GM23338 (cell line): ENCODE results near the gene ELN. TPM values are rescaled to one million over a fixed set of nuclear protein-coding genes. Genes with fewer than 3 reads are reported as not detected.

Source experiments
- ATAC-seq: fragments of 200-7000 bp; cut with Tn5 transposase; 3 replicates; pipeline ENCODE4 v1.9.1; 2020
- DNase-seq: peaks from one replicate; pipeline ENCODE4 v3.0.0-alpha.2; 2015; ENCODE audit warnings: low spot score
- H2AFZ ChIP-seq: fragments of 200-600 bp; sonication (generic); 2 replicates; pipeline ENCODE4 v1.8.0; 2016; ENCODE audit warnings: antibody characterized with exemption, mild to moderate bottlenecking, moderate library complexity
- H3F3A ChIP-seq: fragments of 200-600 bp; sonication (generic); replicated peaks from 2 replicates; pipeline ENCODE4 v1.8.0; 2017; ENCODE audit warnings: antibody characterized with exemption, mixed run types, low read depth
- H3K27ac ChIP-seq: fragments of 200-600 bp; sonication (generic); 2 replicates; pipeline ENCODE4 v1.6.1; 2016; ENCODE audit warnings: low read depth
- H3K27me3 ChIP-seq: fragments of 200-600 bp; sonication (generic); 2 replicates; pipeline ENCODE4 v1.8.0; 2016; ENCODE audit warnings: mild to moderate bottlenecking, mixed run types, moderate library complexity; ENCODE audit not compliant: insufficient read depth
- H3K36me3 ChIP-seq: fragments of 200-600 bp; sonication (generic); 2 replicates; pipeline ENCODE4 v1.8.0; 2016; ENCODE audit warnings: mild to moderate bottlenecking; ENCODE audit not compliant: insufficient read depth
- H3K4me1 ChIP-seq: fragments of 200-600 bp; sonication (generic); 2 replicates; pipeline ENCODE4 v1.8.0; 2016; ENCODE audit warnings: mild to moderate bottlenecking, moderate library complexity; ENCODE audit not compliant: insufficient read depth
- H3K4me2 ChIP-seq: fragments of 200-600 bp; sonication (generic); 2 replicates; pipeline ENCODE4 v1.7.1; 2017; ENCODE audit warnings: mixed run types
- H3K4me3 ChIP-seq: fragments of 200-600 bp; sonication (generic); 2 replicates; pipeline ENCODE4 v1.6.1; 2016; ENCODE audit warnings: mixed run types
- H3K79me2 ChIP-seq: fragments of 200-600 bp; sonication (generic); replicated peaks from 2 replicates; pipeline ENCODE4 v1.8.0; 2017; ENCODE audit warnings: mild to moderate bottlenecking; ENCODE audit not compliant: insufficient read depth
- H3K9me2 ChIP-seq: fragments of 200-600 bp; sonication (generic); 2 replicates; pipeline ENCODE4 v1.8.0; 2017; ENCODE audit not compliant: insufficient read depth
- H4K20me1 ChIP-seq: fragments of 200-600 bp; sonication (generic); replicated peaks from 2 replicates; pipeline ENCODE4 v1.8.0; 2017; ENCODE audit warnings: mild to moderate bottlenecking; ENCODE audit not compliant: insufficient read depth
- H3K27ac Mint-ChIP-seq: 2 replicates; pipeline ENCODE4 v1.8.0; 2020; ENCODE audit warnings: inconsistent platforms, mild to moderate bottlenecking, moderate library complexity, mixed read lengths
- H3K27me3 Mint-ChIP-seq: 3 replicates; pipeline ENCODE4 v1.8.0; 2022; ENCODE audit warnings: low read depth, mild to moderate bottlenecking, moderate library complexity, mixed read lengths, inconsistent platforms; ENCODE audit not compliant: insufficient read depth, poor library complexity
- H3K36me3 Mint-ChIP-seq: 3 replicates; pipeline ENCODE4 v1.8.0; 2021; ENCODE audit warnings: low read depth, mild to moderate bottlenecking, inconsistent platforms, moderate library complexity, mixed read lengths
- H3K4me1 Mint-ChIP-seq: 3 replicates; pipeline ENCODE4 v1.8.0; 2020; ENCODE audit warnings: mild to moderate bottlenecking, inconsistent platforms, mixed read lengths
- H3K4me3 Mint-ChIP-seq: 3 replicates; pipeline ENCODE4 v1.8.0; 2021; ENCODE audit warnings: moderate library complexity, mild to moderate bottlenecking, inconsistent platforms, mixed read lengths
- H3K9me3 Mint-ChIP-seq: 3 replicates; pipeline ENCODE4 v1.8.0; 2020; ENCODE audit warnings: moderate library complexity, mild to moderate bottlenecking, inconsistent platforms, mixed read lengths
- CREB1 ChIP-seq: fragments of 250-450 bp; sonication (Bioruptor Pico); IDR thresholded peaks from 2 replicates; pipeline ENCODE4 v1.5.0; 2020; ENCODE audit warnings: low read depth, mild to moderate bottlenecking, moderate library complexity
- ETS1 ChIP-seq: IDR thresholded peaks from 2 replicates; pipeline ENCODE4 v1.6.1; 2016; ENCODE audit warnings: antibody characterized with exemption
- EZH2 ChIP-seq: fragments of 200-600 bp; sonication (generic); IDR thresholded peaks from one replicate; pipeline ENCODE4 v1.8.0; 2017; ENCODE audit warnings: antibody characterized with exemption, mild to moderate bottlenecking, low read depth; ENCODE audit not compliant: unreplicated experiment
- JUNB ChIP-seq: IDR thresholded peaks from one replicate; pipeline ENCODE4 v1.6.1; 2016; ENCODE audit warnings: antibody characterized with exemption; ENCODE audit not compliant: unreplicated experiment
- NANOG ChIP-seq: IDR thresholded peaks from 2 replicates; pipeline ENCODE4 v1.6.1; 2016; ENCODE audit warnings: antibody characterized with exemption, borderline replicate concordance
- POLR2AphosphoS5 ChIP-seq: IDR thresholded peaks from 2 replicates; pipeline ENCODE4 v1.6.1; 2016; ENCODE audit warnings: antibody characterized with exemption, low read depth
- polyA plus RNA-seq: library from polyadenylated mRNA; unstranded; fragments of >200 nt; fragmentation: Nextera tagmentation; extraction: Ambion mirVana; gene quantifications from 2 replicates; pipeline ENCODE4 v1.2.1, GENCODE V29; 2016
- total RNA-seq: library from RNA; depleted of rRNA; stranded (reverse); fragments of >200 nt; shearing (Covaris generic); gene quantifications from 2 replicates; pipeline ENCODE4 v1.2.3, GENCODE V29; 2014
- TF ChIP-seq, protein P1 (sequence below): IDR thresholded peaks from one replicate; pipeline ENCODE4 v1.6.1; 2018; ENCODE audit warnings: antibody characterized with exemption; ENCODE audit not compliant: unreplicated experiment
- TF ChIP-seq, protein P2 (sequence below), 2 experiments: fragments of 200-600 bp in 1 of 2; sonication (generic) in 1 of 2; conservative IDR thresholded peaks; 2 replicates each; pipeline versions ENCODE4 v1.5.1 to v1.6.1; 2016 to 2017; ENCODE audit warnings: antibody characterized with exemption in 2 of 2, low read depth in 2 of 2, mild to moderate bottlenecking in 2 of 2, moderate library complexity in 1 of 2
- TF ChIP-seq, protein P3 (sequence below): fragments of 250-450 bp; sonication (Bioruptor Pico); IDR thresholded peaks from 2 replicates; pipeline ENCODE4 v1.5.0; 2020; ENCODE audit warnings: mild to moderate bottlenecking, moderate library complexity

The ELN gene
- total and polyA plus RNA-seq, 2 experiments from 2014 or later: 1.1 to 5.6 TPM

- TF ChIP-seq NANOG (no peak), JUNB (no peak)
Measured at GRCh38 chr7:74031403-74032190, 3.6 kb downstream of the ELN start (continued).

- Mint-ChIP-seq H3K4me3 (no peak overlapping the region), H3K4me1 (peaks cover 38% of the 10 kb centered on the region), H3K27me3 (peaks cover 13% of the 10 kb centered on the region), H3K9me3 (no peaks in the 10 kb centered on the region), H3K36me3 (no peaks in the 10 kb centered on the region), H3K27ac (peak overlapping the region; percentile 15; the same call in 1 of the 2 replicates)
- no peaks in the 10 kb centered on the region for H3K79me2 ChIP-seq
- TF ChIP-seq NANOG (no peak), ETS1 (no peak), POLR2AphosphoS5 (no peak), CREB1 (CRISPR knock-in tag) (no peak), EZH2 (no peak)
- TF ChIP-seq, protein P1, sequence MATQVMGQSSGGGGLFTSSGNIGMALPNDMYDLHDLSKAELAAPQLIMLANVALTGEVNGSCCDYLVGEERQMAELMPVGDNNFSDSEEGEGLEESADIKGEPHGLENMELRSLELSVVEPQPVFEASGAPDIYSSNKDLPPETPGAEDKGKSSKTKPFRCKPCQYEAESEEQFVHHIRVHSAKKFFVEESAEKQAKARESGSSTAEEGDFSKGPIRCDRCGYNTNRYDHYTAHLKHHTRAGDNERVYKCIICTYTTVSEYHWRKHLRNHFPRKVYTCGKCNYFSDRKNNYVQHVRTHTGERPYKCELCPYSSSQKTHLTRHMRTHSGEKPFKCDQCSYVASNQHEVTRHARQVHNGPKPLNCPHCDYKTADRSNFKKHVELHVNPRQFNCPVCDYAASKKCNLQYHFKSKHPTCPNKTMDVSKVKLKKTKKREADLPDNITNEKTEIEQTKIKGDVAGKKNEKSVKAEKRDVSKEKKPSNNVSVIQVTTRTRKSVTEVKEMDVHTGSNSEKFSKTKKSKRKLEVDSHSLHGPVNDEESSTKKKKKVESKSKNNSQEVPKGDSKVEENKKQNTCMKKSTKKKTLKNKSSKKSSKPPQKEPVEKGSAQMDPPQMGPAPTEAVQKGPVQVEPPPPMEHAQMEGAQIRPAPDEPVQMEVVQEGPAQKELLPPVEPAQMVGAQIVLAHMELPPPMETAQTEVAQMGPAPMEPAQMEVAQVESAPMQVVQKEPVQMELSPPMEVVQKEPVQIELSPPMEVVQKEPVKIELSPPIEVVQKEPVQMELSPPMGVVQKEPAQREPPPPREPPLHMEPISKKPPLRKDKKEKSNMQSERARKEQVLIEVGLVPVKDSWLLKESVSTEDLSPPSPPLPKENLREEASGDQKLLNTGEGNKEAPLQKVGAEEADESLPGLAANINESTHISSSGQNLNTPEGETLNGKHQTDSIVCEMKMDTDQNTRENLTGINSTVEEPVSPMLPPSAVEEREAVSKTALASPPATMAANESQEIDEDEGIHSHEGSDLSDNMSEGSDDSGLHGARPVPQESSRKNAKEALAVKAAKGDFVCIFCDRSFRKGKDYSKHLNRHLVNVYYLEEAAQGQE: no peak
- TF ChIP-seq, protein P2, sequence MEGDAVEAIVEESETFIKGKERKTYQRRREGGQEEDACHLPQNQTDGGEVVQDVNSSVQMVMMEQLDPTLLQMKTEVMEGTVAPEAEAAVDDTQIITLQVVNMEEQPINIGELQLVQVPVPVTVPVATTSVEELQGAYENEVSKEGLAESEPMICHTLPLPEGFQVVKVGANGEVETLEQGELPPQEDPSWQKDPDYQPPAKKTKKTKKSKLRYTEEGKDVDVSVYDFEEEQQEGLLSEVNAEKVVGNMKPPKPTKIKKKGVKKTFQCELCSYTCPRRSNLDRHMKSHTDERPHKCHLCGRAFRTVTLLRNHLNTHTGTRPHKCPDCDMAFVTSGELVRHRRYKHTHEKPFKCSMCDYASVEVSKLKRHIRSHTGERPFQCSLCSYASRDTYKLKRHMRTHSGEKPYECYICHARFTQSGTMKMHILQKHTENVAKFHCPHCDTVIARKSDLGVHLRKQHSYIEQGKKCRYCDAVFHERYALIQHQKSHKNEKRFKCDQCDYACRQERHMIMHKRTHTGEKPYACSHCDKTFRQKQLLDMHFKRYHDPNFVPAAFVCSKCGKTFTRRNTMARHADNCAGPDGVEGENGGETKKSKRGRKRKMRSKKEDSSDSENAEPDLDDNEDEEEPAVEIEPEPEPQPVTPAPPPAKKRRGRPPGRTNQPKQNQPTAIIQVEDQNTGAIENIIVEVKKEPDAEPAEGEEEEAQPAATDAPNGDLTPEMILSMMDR (conservative IDR thresholded peaks at IDR 0.05; ENCODE audit: low read depth in 2 of 2): no peak
- TF ChIP-seq, protein P3, sequence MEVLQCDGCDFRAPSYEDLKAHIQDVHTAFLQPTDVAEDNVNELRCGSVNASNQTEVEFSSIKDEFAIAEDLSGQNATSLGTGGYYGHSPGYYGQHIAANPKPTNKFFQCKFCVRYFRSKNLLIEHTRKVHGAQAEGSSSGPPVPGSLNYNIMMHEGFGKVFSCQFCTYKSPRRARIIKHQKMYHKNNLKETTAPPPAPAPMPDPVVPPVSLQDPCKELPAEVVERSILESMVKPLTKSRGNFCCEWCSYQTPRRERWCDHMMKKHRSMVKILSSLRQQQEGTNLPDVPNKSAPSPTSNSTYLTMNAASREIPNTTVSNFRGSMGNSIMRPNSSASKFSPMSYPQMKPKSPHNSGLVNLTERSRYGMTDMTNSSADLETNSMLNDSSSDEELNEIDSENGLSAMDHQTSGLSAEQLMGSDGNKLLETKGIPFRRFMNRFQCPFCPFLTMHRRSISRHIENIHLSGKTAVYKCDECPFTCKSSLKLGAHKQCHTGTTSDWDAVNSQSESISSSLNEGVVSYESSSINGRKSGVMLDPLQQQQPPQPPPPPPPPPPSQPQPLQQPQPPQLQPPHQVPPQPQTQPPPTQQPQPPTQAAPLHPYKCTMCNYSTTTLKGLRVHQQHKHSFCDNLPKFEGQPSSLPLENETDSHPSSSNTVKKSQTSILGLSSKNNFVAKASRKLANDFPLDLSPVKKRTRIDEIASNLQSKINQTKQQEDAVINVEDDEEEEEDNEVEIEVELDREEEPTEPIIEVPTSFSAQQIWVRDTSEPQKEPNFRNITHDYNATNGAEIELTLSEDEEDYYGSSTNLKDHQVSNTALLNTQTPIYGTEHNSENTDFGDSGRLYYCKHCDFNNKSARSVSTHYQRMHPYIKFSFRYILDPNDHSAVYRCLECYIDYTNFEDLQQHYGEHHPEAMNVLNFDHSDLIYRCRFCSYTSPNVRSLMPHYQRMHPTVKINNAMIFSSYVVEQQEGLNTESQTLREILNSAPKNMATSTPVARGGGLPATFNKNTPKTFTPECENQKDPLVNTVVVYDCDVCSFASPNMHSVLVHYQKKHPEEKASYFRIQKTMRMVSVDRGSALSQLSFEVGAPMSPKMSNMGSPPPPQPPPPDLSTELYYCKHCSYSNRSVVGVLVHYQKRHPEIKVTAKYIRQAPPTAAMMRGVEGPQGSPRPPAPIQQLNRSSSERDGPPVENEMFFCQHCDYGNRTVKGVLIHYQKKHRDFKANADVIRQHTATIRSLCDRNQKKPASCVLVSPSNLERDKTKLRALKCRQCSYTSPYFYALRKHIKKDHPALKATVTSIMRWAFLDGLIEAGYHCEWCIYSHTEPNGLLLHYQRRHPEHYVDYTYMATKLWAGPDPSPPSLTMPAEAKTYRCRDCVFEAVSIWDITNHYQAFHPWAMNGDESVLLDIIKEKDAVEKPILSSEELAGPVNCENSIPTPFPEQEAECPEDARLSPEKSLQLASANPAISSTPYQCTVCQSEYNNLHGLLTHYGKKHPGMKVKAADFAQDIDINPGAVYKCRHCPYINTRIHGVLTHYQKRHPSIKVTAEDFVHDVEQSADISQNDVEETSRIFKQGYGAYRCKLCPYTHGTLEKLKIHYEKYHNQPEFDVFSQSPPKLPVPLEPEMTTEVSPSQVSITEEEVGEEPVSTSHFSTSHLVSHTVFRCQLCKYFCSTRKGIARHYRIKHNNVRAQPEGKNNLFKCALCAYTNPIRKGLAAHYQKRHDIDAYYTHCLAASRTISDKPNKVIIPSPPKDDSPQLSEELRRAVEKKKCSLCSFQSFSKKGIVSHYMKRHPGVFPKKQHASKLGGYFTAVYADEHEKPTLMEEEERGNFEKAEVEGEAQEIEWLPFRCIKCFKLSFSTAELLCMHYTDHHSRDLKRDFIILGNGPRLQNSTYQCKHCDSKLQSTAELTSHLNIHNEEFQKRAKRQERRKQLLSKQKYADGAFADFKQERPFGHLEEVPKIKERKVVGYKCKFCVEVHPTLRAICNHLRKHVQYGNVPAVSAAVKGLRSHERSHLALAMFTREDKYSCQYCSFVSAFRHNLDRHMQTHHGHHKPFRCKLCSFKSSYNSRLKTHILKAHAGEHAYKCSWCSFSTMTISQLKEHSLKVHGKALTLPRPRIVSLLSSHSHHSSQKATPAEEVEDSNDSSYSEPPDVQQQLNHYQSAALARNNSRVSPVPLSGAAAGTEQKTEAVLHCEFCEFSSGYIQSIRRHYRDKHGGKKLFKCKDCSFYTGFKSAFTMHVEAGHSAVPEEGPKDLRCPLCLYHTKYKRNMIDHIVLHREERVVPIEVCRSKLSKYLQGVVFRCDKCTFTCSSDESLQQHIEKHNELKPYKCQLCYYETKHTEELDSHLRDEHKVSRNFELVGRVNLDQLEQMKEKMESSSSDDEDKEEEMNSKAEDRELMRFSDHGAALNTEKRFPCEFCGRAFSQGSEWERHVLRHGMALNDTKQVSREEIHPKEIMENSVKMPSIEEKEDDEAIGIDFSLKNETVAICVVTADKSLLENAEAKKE (CRISPR knock-in tag): no peak
- no peak overlapping the region for H3K27ac ChIP-seq
- no peaks in the 10 kb centered on the region for H4K20me1 ChIP-seq
- H3K4me2 ChIP-seq: no peak overlapping the region
- H3K36me3 ChIP-seq: no peaks in the 10 kb centered on the region
- no peak overlapping the region for H3K4me3 ChIP-seq
- H3F3A ChIP-seq: no peaks in the 10 kb centered on the region
- H3K27me3 ChIP-seq: no peaks in the 10 kb centered on the region
- peaks cover 20% of the 10 kb centered on the region; the same call in 1 of the 2 replicates for H3K4me1 ChIP-seq
- ATAC-seq (no peak; the same call in 2 of the 3 replicates), DNase-seq (no peak)
- no peak overlapping the region for H2AFZ ChIP-seq
- no peaks in the 10 kb centered on the region for H3K9me2 ChIP-seq
Measured at GRCh38 chr7:74032191-74032490, 4.2 kb downstream of the ELN start.
